Naive thymus-derived CD8-positive, alpha-beta T cell (primary cell): Measurements from ENCODE around the gene TMEM8B. TPM values are rescaled to one million over a fixed set of nuclear protein-coding genes. Genes with fewer than 3 reads are reported as not detected.

ENCODE experiments used
- ATAC-seq, 2 donors: fragments of 150-1000 bp; cut with Tn5 transposase in 1 of 2; sonication (Bioruptor Pico), chemical (Tn5 transposase) in 1 of 2; 1 replicate in 1 of 2; 2 replicates in 1 of 2; pipeline ENCODE4 v1.10.0; 2021; ENCODE audit warnings: mild to moderate bottlenecking in 2 of 2, moderate library complexity in 2 of 2
- POLR2A ChIA-PET: fragments of 350-600 bp; sonication (Branson Sonifier 250); formaldehyde crosslinking; loops from one replicate; lab custom pipeline; 2021; ENCODE audit warnings: antibody characterized with exemption; lab: Charles Lee
- DNase-seq, 10 donors: peaks; one replicate each; pipeline versions ENCODE4 v3.0.0 to v3.0.0-alpha.2; 2020 to 2022
- H3K27ac Mint-ChIP-seq, 10 donors: one replicate each; pipeline ENCODE4 v1.8.0; 2020 to 2022; ENCODE audit warnings: mild to moderate bottlenecking in 10 of 10, mixed read lengths in 10 of 10, moderate library complexity in 4 of 10, inconsistent platforms in 1 of 10
- H3K27me3 Mint-ChIP-seq, 5 donors: one replicate each; pipeline ENCODE4 v1.8.0; 2021 to 2022; ENCODE audit warnings: mixed read lengths in 5 of 5
- H3K36me3 Mint-ChIP-seq, 3 donors: one replicate each; pipeline ENCODE4 v1.8.0; 2020 to 2022; ENCODE audit warnings: mixed read lengths in 3 of 3, mild to moderate bottlenecking in 2 of 3, inconsistent platforms in 1 of 3
- H3K4me1 Mint-ChIP-seq, 4 donors: one replicate each; pipeline ENCODE4 v1.8.0; 2021 to 2022; ENCODE audit warnings: mixed read lengths in 4 of 4
- H3K4me3 Mint-ChIP-seq, 10 donors: one replicate each; pipeline ENCODE4 v1.8.0; 2020 to 2022; ENCODE audit warnings: mild to moderate bottlenecking in 10 of 10, mixed read lengths in 10 of 10, moderate library complexity in 6 of 10, inconsistent platforms in 1 of 10
- H3K9me3 Mint-ChIP-seq, 9 donors: one replicate each; pipeline ENCODE4 v1.8.0; 2020 to 2022; ENCODE audit warnings: mixed read lengths in 9 of 9, mild to moderate bottlenecking in 3 of 9, inconsistent platforms in 1 of 9, moderate library complexity in 1 of 9
- polyA plus RNA-seq, 3 donors: library from polyadenylated mRNA; unstranded; fragments of 300-500 nt; fragmentation: Illumina TruSeq; gene quantifications; one replicate each; pipeline ENCODE4 v1.2.3, GENCODE V29; 2021
- total RNA-seq, 8 experiments: library from RNA in 2 of 8; stranded (reverse) in 2 of 8; gene quantifications; one replicate each; pipeline ENCODE4 v1.2.3 and lab custom pipeline; 2021 to 2026

TMEM8B gene
- total and polyA plus RNA-seq, 5 experiments from 2014 or later: 1.5 to 10.2 (median 2.4) TPM

DNA sequence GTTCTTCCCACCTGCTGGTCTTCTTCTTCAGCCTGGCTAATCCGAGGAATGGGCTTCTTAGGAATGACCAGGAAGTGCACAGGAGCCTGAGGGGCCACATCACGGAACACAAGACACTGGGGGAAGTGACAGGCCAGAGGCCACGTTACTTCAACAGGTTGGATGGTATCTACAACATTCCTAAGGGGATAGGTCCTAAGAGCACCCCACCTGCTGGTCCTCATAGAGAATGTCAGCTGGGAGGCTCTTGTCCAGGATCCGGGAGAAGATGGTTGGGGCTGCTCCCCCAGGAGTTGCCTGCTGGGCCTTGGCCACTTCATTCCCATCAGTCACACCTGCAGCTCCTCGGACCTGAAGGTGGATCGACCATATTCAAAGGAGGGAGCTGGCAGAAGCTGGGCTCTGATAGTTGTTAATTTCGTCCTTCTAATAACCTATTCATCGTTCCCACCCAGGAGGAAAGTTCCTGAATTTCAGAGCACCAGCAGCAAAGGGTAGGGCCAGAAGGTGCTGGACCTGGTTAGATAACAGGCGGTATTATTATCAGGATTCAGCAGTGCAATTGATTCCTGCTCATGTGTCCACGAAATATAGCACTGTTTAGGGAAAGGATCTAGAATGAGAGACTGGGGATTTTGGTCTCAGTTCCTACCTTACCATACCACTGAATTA lies 15.5 kb upstream of the TMEM8B start:
- H3K4me3 Mint-ChIP-seq: peak overlapping the region; percentile 70 to 99 (median 96)
- H3K36me3 Mint-ChIP-seq: peaks cover 0 to 6% (median 0%) of the 10 kb centered on the region in 3 donors
- peak overlapping the region in 8 of 10 donors; percentile 6 to 98 (median 76) for H3K27ac Mint-ChIP-seq
- ATAC-seq (no peak), DNase-seq (no peak)
- peaks cover 31 to 46% (median 42%) of the 10 kb centered on the region in 4 donors for H3K4me1 Mint-ChIP-seq
- H3K9me3 Mint-ChIP-seq: peaks cover 0 to 3% (median 0%) of the 10 kb centered on the region in 9 donors
- POLR2A ChIA-PET: interaction anchor here (1.0 to 4.4 kb wide), 5 partner anchors 15 to 710 kb away, joined by 3 to 28 read pairs (median 5); partner anchors contain the start of genes CREB3, FAM221B, STOML2 and TLN1
- peaks cover 0 to 5% (median 0%) of the 10 kb centered on the region in 5 donors for H3K27me3 Mint-ChIP-seq

DNA sequence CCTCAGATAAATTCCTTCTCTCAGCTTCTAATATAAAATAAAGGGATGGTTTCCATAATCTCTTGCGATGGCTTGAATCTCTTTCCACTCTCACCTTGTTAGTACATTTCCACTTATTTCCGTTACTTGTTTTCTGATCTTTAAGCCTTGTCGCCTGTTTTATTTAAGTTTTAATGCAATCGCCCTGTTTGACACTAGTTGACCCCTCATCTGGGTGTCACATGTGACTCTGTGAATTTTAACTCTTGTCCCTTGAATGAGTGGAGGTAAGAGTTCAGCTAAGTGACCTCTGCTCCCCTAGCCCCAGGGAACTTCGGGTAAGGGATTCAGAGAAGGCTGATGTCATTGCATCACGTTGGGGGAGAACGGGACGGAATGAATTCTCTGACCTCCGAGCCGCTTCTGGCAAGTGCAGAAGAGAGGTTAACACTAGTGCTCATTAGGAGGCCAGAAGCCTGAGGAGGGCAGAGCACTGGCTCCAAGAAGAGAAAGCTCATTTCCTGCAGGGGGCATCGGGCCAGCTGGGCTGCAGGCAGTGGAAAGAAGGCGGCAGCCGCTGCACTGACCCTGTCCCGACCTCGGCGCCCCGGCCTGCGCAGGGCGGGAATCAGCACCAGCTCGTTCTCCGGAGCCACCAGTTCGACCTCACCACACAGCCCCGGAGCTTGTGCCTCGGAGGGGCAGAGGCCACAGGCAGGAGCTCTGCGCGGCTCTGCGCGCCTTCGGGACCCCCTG lies 14.8 kb upstream of the TMEM8B start:
- Mint-ChIP-seq H3K9me3 (peaks cover 0 to 3% (median 0%) of the 10 kb centered on the region in 9 donors), H3K27me3 (peaks cover 0 to 5% (median 0%) of the 10 kb centered on the region in 5 donors), H3K4me3 (peak overlapping the region; percentile 82 to 99 (median 96)), H3K27ac (peak overlapping the region; percentile 33 to 97 (median 87)), H3K4me1 (peaks cover 31 to 46% (median 42%) of the 10 kb centered on the region in 4 donors), H3K36me3 (no peaks in the 10 kb centered on the region)
- ATAC-seq (peak in 1 of 2 donors; percentile 3), DNase-seq (peak in 3 of 10 donors; percentile 21 to 28 (median 26))
- POLR2A ChIA-PET: interaction anchor here (0.7 to 4.4 kb wide), 9 partner anchors 12 to 743 kb away, joined by 3 to 28 read pairs (median 3); partner anchors contain the start of genes CREB3, FAM221B, STOML2 and TLN1

DNA sequence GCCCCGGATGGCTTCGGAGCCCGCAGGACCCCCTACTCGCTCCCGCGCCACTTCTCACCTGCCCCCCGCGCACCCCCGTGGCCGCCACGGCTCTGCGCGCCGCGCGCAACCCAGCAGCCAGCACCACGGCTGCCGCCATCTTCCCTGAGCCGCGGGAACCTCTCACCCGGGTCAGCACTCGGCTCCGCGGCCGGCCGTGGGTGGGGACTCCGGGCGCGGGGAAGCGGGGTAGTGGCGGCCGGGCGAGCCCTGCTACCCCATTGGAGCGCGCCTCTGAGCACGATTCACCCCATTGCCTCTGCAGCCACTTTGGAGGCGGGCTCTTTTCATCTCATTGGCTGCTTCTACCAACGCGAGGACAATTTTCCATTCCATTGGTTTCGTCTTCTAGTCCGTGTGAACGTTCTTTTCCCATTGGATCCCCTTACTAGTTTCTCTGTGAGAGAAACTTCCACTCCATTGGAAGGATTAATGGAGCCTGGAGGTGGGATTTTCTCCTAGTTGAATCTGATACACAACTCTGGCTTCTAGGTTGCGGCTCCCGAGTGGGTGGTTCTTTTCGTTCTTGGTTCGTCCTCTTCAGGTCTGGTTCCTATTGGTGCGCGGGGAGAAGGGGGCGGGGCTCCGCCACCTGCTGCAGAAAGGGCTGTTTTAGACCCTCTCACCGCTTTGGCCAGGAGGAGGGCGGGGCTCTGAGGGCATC lies 14.0 kb upstream of the TMEM8B start, which contains the start of gene HINT2:
HINT2 (minus strand) TSS at position 202 of the 703 bp plus-strand sequence; CDS start at position 139, 63 bp downstream.
- Mint-ChIP-seq H3K27ac (peak within 1 kb of the TSS; percentile 91 to 98 (median 96)), H3K9me3 (peaks cover 0 to 3% (median 0%) of the 10 kb centered on the region in 9 donors), H3K27me3 (peaks cover 0 to 5% (median 0%) of the 10 kb centered on the region in 5 donors), H3K4me3 (peak within 1 kb of the TSS; percentile 87 to 99 (median 96)), H3K36me3 (no peaks in the 10 kb centered on the region), H3K4me1 (peaks cover 31 to 46% (median 40%) of the 10 kb centered on the region in 4 donors)
- POLR2A ChIA-PET: interaction anchor here (0.7 to 4.4 kb wide), 9 partner anchors 11 to 743 kb away, joined by 3 to 28 read pairs (median 3); partner anchors contain the start of genes CREB3, FAM221B, STOML2 and TLN1
- peak; percentile 76 to 78 for ATAC-seq
- DNase-seq: peak; percentile 92 to 98 (median 96)

DNA sequence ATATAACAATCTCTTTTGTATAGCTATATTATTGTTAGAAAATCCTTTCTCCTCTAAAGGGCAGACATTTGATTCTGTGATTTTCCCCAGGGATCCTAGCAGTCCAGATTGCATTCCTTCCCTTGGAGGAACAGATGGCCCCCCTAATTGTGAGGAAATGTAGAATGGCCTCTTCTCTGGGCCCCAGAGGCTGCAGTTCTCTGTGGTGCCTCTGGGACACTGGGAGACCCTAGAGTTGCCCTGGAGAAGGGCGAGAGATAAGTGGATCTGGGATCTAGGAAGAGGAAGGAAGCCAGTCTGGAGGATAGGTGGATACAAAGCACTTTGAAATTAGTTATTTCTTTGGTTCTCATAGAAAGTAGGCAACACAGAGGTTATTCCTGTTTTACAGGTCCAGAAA lies 12.3 kb upstream of the TMEM8B start:
- H3K27me3 Mint-ChIP-seq: peaks cover 0 to 5% (median 0%) of the 10 kb centered on the region in 5 donors

DNA sequence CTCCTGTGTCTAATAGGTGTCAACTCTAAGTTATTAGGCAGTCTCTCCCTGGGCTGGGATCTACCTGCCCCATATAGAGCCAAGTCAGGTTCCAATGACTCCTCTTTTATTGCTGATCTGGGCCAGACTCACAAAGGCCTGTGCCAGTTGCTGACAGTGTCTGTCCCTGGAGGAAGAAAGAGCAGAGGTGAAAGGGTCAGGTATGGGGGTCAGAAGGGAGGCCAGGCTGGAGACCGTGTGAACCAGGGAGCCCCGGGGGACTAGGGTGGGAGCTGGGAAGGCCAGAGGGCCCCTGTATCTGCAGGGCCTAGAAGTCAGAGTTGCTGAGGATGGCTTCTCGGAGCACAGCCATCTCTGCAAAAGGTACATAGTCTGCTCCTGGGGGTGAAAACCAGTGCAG lies 10.7 kb upstream of the TMEM8B start:
- Mint-ChIP-seq H3K4me3 (no peak overlapping the region), H3K4me1 (peaks cover 14 to 19% (median 18%) of the 10 kb centered on the region in 4 donors), H3K9me3 (peaks cover 0 to 3% (median 0%) of the 10 kb centered on the region in 9 donors), H3K36me3 (no peaks in the 10 kb centered on the region), H3K27ac (peak overlapping the region in 1 of 10 donors; percentile 30), H3K27me3 (peaks cover 0 to 5% (median 0%) of the 10 kb centered on the region in 5 donors)
- ATAC-seq: no peak
- POLR2A ChIA-PET: interaction anchor here (0.5 kb wide), 1 partner anchor 173 kb away, joined by 3 read pairs; no protein-coding TSS in a partner anchor
- no peak for DNase-seq

More for the DNA sequence above, 12.3 kb upstream of the TMEM8B start:
- DNase-seq: no peak
- peaks cover 27 to 35% (median 31%) of the 10 kb centered on the region in 4 donors for H3K4me1 Mint-ChIP-seq
- peak overlapping the region in 4 of 10 donors; percentile 57 to 99 (median 92) for H3K4me3 Mint-ChIP-seq
- H3K27ac Mint-ChIP-seq: peak overlapping the region in 1 of 10 donors; percentile 47
- POLR2A ChIA-PET: no interaction called here
- no peaks in the 10 kb centered on the region for H3K36me3 Mint-ChIP-seq
- H3K9me3 Mint-ChIP-seq: peaks cover 0 to 3% (median 0%) of the 10 kb centered on the region in 9 donors
- ATAC-seq: no peak

DNA sequence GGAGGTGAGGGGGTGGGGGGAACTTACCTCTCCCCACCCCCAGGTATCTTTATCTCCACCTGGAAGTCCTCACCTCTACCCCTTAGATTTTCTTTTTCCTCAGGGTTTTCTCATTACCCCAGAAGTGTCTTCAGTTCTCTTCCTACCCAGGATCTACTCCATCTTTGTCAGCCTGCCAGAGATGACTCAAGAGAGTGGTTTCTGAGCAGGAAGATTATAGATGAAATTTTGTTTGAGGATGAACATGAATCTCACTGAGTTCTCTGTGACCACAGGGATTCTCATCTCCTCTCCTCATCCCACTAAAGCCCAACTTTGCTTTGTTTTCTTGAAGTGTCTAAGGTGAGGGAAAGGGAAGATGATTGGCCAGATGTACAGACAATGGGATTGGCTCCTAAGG lies 9.0 kb upstream of the TMEM8B start:
- ATAC-seq: no peak
- Mint-ChIP-seq H3K27ac (no peak overlapping the region), H3K4me3 (no peak overlapping the region), H3K36me3 (no peaks in the 10 kb centered on the region), H3K4me1 (peaks cover 4 to 14% (median 8%) of the 10 kb centered on the region in 4 donors), H3K9me3 (peaks cover 0 to 3% (median 0%) of the 10 kb centered on the region in 9 donors), H3K27me3 (peaks cover 0 to 5% (median 0%) of the 10 kb centered on the region in 5 donors)
- POLR2A ChIA-PET: no interaction called here
- DNase-seq: no peak

DNA sequence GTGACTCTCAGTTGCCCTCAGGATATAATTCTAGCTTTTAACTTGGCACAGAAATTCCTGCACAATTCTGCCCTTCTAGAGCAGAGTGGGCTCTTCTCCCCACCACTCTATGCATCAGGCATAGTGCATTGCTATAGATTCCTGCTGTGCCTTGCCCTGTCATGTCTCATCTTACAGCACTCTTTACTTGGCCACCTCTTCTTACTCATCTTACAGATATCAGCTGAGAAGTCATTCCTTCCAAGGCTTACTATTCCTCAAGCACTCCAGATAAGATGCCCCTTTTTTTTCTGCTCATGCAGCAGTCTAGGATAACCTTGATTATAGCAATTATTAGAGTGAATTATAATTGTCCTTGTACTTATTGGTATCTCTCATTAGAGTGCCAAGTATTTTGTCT lies 6.1 kb upstream of the TMEM8B start:
- Mint-ChIP-seq H3K9me3 (no peaks in the 10 kb centered on the region), H3K27me3 (peaks cover 0 to 4% (median 0%) of the 10 kb centered on the region in 5 donors), H3K36me3 (no peaks in the 10 kb centered on the region), H3K27ac (peak overlapping the region in 1 of 10 donors; percentile 45), H3K4me1 (peaks cover 5 to 14% (median 9%) of the 10 kb centered on the region in 4 donors), H3K4me3 (no peak overlapping the region)
- POLR2A ChIA-PET: no interaction called here
- no peak for ATAC-seq
- no peak for DNase-seq

DNA sequence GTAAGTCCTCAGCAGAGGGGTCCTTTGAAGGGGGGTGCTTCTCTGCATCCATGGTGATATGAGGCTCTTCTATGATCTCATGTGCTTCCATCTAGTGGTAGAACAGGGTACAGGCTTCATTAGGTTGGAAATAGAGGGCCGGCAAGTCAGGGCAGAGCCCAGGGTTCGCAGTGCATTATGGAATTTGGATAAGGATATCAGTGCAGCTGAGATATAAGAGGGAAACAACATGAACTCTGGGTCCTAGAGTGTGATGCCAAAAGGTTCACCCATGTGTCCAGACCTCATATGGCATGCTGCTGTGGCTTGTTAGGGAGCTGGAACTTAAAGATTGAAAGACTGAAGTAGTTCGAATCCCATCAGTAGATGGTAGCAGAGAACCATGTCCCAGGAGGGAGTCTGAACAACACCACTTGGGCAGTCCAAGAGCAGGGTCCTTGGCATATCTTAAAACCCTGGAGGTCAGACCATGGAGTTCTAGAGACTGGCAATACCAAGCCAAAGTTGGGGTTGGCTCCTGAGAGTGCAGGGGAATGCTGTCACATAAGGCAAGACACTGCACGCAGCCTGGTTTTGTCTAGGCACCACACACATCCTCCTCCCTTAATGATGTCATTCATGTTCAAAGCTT lies 2.8 kb upstream of the TMEM8B start:
- ATAC-seq: peak; percentile 21 to 34
- no peaks in the 10 kb centered on the region for H3K9me3 Mint-ChIP-seq
- H3K27me3 Mint-ChIP-seq: no peaks in the 10 kb centered on the region
- peak overlapping the region in 5 of 10 donors; percentile 17 to 72 (median 40) for H3K4me3 Mint-ChIP-seq
- peaks cover 27 to 45% (median 32%) of the 10 kb centered on the region in 4 donors for H3K4me1 Mint-ChIP-seq
- H3K27ac Mint-ChIP-seq: peak overlapping the region in 6 of 10 donors; percentile 4 to 83 (median 48)
- H3K36me3 Mint-ChIP-seq: no peaks in the 10 kb centered on the region
- POLR2A ChIA-PET: interaction anchor here (0.6 to 1.2 kb wide), 3 partner anchors 12 to 33 kb away, joined by 3 read pairs; partner anchors contain the start of gene SPAG8
- DNase-seq: peak in 5 of 10 donors; percentile 29 to 60 (median 57)

DNA sequence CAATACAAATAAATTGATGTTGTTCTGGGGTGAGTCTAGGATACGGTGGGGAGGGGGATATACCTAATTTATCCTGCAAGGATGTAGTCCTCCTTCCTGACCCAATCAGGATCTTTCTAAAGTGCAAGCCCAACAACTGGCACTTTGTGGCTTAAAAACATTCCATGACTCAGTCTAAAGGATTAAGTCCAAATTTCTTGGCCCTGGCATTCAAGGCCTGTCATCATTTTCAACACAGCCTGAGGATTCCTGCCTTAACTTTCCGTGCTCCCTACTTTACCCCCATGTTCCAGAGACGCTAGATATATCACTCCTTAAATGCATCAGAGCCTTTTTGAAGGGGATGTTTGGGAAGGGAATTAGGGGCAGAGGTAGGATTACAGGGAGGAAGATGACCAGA lies 1.5 kb upstream of the TMEM8B start:
- H3K27ac Mint-ChIP-seq: peak overlapping the region in 5 of 10 donors; percentile 7 to 78 (median 60)
- H3K4me3 Mint-ChIP-seq: peak overlapping the region; percentile 69 to 98 (median 95)
- ATAC-seq: no peak
- H3K36me3 Mint-ChIP-seq: no peaks in the 10 kb centered on the region
- H3K9me3 Mint-ChIP-seq: no peaks in the 10 kb centered on the region
- peaks cover 30 to 53% (median 38%) of the 10 kb centered on the region in 4 donors for H3K4me1 Mint-ChIP-seq
- POLR2A ChIA-PET: interaction anchor here (1.0 kb wide), 1 partner anchor 8 kb away, joined by 6 read pairs; no protein-coding TSS in a partner anchor
- H3K27me3 Mint-ChIP-seq: no peaks in the 10 kb centered on the region
- no peak for DNase-seq

DNA sequence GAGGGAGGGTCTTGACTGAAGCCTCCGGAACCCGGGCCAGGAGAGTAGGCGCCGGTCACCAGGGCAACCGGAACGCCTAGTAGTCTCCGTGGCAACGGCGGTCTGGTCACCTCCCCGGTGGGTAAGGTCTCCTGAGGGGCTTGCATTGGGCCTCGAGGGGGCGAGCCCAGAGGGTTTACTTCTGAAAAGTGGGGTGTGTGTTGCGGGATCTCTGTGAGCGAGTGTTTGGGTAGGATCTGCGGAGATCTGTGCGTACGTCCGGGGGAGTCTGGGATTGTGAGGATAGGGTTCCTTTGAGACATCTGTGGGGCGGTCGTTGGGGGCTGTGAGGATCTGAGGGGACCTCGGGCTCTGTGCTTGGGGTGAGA lies 328 bp upstream of the TMEM8B start, which contains the start of gene FAM221B:
FAM221B (minus strand) TSS at position 17 of the 368 bp plus-strand sequence. CDS start 2,571 bp downstream, outside the sequence.
- Mint-ChIP-seq H3K4me3 (peak within 1 kb of the TSS; percentile 86 to 100 (median 96)), H3K36me3 (no peaks in the 10 kb centered on the region), H3K4me1 (peaks cover 32 to 61% (median 42%) of the 10 kb centered on the region in 4 donors), H3K27ac (peak within 1 kb of the TSS; percentile 81 to 100 (median 96)), H3K9me3 (no peaks in the 10 kb centered on the region), H3K27me3 (no peaks in the 10 kb centered on the region)
- ATAC-seq (peak; percentile 33 to 41), DNase-seq (peak in 2 of 10 donors; percentile 39 to 72)
- POLR2A ChIA-PET: interaction anchor here (0.6 to 1.5 kb wide), 7 partner anchors 14 to 241 kb away, joined by 3 to 8 read pairs (median 3); partner anchors contain the start of genes CCDC107, HINT2 and SPAG8

DNA sequence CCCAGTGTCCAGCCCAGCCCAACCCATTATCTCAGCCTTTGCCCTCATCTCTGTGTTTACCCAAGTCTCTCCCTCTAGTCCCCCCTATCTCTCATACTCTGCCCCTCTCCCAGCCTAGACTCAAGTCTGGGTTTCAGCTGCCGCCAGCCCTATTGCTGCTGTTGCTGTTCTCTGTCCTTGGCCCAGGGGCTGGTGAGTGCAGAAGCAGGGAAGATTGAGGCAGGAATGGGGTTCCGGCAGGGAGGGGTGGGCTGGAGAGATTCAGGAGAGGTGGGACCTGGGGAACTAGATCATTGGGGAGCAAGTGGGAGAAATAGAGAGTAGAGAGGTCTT lies 702 bp downstream of the TMEM8B start:
- POLR2A ChIA-PET: interaction anchor here (0.6 kb wide), 1 partner anchor 19 kb away, joined by 3 read pairs; no protein-coding TSS in a partner anchor
- no peaks in the 10 kb centered on the region for H3K36me3 Mint-ChIP-seq
- H3K27ac Mint-ChIP-seq: peak overlapping the region; percentile 65 to 97 (median 93)
- H3K27me3 Mint-ChIP-seq: no peaks in the 10 kb centered on the region
- peak overlapping the region; percentile 82 to 92 (median 86) for H3K4me3 Mint-ChIP-seq
- DNase-seq: no peak
- no peak for ATAC-seq
- H3K4me1 Mint-ChIP-seq: peaks cover 32 to 63% (median 48%) of the 10 kb centered on the region in 4 donors
- H3K9me3 Mint-ChIP-seq: no peaks in the 10 kb centered on the region
